Measurements from ENCODE around the gene RBFOX1.

The RBFOX1 gene

DNA sequence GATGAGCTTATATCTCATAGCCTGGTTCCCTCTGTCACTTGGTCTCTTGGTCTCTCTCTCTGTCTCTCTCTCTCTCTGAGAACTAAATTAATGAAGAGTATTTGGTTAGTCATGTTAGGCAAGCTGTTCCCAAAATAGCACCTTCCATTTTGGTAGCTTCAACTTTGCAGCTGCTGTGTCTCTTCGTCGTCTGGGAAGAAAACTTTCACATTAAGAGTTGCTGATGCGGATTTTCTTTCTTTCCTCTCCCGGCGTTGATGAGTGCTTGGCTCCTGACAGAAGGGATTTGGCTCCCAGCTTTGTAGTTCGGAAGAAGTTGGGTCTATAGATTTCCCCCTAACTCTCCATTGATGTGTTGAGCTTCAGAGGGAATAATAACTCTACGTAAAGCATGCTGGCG is at the start of gene RBFOX1:
Gene RBFOX1, plus strand, starts transcription at position 235 of the 400 bp plus-strand sequence.
- no peak for DNase-seq

DNA sequence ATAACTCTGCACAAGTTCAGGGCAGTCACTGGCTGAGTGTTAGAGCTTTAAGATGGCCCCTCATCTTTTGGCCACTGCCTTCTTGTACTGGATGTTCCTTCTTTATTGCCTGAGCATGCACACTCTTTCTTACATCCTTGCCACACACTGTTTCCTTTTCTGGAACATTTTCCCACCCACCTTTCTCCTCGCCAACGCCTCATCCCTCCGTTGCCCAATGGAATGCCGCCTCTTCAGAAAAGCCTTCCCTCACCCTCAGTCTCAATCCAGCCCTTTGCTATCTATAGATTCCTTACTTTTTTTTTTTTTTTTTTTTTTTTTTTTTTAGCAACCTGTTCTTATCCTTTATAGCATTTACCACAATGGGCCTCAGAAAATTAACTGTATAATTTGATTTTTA is 47.9 kb upstream of the RBFOX1 start:
- DNase-seq, result no peak

DNA sequence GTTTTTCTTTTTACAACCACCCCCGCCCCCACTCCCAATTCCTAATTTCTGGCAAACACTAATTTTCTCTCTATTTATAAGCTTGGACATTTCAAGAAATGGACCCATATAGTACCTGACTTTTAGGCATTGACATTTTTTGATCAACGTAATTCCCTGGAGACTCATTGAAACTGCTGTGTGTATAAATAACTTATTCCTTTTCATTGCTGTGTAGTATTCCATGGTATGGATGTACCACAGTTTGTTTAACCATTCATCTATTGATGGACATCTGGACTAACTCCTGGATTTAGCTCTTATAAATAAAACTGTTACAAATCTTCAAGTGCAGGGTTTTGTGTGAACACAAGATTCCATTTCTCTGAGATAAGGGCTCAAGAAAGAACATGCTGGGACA is 47.1 kb upstream of the RBFOX1 start:
- DNase-seq, result no peak

DNA sequence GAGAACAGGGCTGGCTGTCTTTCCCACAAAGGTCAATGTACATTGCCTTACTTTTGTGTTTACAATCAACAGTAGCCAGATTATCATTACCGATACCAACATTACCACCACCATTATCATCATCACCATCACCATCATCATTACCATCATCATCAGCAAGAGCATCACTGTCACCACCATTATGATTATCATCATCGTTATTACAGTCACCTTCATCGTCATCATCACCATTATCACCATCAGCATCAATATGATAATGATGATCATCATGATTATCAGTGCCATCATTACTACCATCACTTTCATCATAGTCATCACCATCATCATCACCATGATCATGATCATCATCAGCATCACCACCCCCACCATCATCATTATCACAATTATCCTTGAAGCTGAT is 43.3 kb upstream of the RBFOX1 start:
- DNase-seq, result no peak

DNA sequence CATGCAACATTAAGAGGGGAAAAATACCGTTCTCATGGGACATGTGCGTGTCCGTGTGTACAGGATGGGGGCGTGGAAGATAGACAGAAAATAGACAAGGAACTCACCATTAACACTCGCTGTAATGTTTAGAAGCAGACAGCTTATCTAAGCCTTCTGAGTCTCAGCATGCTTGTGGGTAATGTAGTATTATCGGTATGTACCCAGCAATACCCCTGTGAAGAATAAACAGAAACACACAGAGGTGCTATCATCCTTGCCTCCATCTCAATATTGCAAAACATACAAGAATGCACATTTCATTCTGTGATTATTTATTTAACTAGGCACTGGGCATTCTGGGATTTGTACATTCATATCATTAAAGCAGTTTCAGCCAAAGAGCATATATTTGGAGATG is 42.0 kb upstream of the RBFOX1 start:
- no peak for DNase-seq

DNA sequence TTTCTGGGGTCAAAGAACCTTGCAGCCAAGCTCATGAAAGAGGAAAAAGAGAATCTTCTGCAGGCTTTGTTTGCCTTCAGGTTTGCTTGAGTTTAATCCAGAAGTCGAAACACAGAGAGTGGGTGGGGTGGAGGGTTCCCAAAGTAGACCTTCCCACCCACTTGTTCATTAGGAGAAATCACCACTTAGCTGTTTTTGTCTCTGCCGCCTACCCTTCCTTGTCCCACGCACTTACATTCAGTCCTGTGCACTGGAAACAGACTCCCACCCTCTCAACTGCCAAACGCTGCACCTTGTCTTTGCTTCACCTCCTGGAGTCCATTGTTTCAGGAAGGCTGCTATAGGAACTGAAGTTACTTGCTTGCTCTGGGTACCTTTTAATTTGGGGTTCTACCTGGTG is 38.6 kb upstream of the RBFOX1 start:
- no peak for DNase-seq

DNA sequence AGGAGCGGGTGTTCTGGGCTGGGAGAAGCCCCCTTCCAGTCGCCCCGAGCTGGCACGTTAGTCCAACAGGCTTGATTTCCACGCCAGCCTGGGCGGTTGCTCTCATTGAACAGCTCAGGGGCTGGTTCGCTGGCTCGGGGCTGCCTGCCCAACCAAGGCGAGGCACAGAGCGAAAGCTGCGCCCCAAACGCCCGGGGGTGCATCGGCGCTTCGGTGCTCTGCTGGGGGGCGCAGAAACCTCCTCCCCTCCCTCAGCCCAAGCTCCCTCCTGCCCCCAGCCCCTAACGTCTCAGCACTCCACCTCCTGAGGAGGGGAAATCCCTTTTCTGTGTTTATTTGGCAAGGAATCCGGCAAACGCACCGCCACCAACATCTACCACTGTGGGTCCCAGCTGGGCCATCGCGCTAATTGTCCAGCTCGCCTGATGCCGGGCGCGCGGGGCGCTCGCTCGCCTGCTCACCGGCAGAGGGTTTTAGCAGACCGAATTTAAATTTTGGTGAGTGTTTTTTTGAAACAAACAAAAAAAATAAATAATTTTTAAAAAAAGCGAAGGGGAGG is 29.5 kb upstream of the RBFOX1 start:
- DNase-seq, result no peak

DNA sequence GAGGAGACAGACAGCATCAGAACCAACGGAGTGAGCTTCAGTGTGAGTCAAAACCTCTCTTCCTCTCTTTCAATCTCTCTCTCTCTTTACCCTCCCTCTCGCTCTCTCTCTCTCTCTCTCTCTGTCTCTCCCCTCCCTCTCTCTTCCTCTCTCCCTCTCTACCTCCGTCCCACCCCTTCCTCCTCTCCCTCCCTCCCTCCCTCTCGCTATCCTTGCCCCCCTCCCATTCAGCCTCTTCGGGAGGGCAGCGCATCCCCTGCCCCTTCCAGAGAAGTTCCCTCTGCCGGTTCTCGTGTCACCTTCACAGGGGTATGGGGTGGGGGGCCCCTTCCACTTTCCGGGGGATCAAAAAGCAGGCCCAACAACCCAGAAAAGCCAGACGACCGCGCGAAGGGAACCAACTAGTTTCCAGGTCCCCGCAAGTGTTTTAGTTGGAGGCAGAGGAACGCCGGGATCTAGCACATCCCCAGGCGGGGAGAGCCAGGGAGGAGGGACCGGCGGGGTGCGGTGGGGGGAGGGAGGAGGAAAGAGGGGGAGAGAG is 28.9 kb upstream of the RBFOX1 start:
- DNase-seq, result no peak

DNA sequence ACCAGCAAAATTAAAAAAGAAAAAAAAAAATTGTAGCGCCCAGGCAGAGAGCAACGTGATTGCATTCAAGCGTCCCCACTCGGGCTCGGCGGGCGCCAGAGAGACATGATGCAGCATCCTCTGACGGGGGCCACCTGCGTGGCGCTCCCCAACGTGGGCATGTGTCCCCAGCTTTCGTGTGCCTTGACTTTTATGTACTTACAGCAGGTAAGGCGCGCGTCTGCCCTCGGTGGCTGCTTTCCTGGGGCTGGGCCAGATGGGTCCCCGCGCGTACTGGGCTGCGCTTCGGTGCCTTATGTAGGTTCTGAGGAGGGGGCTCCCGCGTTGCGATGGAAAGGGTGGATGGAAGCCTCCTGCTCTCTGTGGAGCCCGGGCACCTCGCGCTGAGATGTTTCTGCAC is 28.4 kb upstream of the RBFOX1 start:
- DNase-seq, result no peak

DNA sequence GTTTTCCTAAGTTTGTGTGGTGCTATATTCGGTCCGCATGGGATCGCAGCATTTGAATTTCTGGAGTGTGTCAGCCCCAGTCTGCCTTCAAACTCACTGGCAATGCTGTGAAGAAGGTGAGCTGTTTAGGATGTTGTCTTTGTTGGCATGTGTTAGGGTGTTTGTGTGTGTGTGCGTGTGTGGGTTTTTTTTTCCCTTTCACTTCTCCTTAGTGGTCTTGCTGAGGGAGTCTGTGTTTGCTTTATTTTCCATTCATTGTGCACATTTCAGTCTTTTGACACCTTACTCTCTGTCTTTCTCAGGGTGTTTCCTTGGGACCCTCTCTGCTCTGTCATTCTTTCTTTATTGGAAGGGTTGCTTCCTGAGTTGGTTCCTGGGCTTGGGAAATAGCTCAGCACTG is 27.7 kb upstream of the RBFOX1 start:
- DNase-seq, result no peak

DNA sequence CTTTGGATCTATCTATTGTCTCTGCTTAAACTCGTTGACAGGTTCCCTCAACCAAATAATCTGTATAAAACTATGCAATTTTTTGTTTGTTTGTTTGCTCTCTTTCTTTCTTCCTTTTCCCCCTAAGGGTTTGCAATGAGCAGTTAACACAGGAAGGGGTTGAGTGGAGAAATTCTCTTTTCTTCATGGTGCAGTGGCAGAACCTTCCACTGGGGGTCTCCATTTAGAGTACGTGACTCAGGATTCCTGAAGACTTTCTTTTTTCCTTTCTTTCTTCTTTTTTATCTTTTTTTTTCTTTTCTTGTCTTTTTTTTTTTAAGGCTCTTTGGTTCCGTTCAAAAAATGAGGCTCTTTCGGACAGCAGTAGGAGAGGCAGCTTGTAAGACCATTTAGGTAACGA is 19.5 kb upstream of the RBFOX1 start:
- no peak for DNase-seq

DNA sequence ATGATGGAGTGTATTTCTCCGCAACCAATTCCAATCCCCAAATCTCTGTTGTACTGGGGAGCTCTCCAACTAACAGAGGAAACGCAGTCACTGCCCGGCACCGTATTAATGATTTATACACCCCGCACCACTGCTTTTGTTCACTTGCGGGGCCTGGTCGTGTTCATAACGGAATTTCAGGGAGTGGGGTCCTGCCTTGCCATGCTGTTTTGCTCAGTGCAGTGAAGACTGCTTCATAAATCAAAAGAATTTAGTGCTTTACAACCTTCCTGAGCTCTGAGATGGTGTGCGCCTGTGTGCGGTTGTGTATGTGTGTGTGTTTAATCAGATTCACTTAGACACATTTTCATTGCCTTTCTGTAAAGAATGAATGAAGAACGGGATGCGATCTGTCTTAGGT is 18.5 kb upstream of the RBFOX1 start:
- no peak for DNase-seq

DNA sequence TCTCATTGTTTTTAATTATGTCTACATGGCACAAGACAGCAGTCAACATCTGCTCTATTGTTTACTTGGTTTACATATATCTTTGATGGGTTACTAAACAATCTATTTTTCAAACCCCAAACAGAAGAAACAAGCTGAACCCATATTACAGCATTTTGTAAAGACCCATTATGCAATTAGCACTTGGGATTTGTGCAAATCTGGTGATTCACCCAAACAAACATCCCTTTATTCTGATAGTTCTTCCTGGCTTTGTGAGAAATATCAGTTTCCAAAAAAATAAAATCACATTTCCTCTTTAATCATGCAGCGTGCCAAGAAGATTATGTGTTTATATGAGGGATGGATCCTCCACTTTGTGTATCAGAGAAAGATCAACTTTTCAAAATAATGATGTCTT is 16.8 kb upstream of the RBFOX1 start:
- DNase-seq, result no peak

DNA sequence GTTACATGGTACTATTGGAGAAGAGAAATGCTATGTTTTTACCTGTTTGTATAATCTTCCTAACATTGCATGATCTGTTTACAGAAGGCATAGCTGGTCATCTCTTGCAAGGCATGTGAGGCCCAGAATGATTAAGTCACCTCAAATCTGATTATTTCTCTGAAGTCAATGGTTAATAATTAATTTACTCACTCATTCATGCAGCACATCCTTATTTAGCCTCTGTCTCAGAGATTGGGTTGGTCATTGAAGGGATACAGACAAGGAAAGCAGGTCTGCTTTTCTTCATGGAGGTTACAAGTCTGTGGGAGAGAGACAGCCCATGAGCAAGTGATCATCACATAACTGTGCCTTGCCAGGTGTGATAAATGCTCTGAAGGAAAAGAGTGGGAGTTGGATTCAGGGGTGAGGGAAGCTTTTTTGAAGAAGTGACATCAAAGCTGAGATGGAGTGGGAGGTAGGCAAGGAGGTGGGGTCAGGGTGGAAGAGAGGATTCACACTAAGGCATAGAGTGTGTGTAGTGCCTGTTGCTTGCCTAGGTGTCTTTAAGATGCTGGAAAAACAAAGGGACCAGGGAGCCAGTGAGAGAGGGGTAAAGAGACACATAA is 16.3 kb upstream of the RBFOX1 start:
- DNase-seq, result no peak

DNA sequence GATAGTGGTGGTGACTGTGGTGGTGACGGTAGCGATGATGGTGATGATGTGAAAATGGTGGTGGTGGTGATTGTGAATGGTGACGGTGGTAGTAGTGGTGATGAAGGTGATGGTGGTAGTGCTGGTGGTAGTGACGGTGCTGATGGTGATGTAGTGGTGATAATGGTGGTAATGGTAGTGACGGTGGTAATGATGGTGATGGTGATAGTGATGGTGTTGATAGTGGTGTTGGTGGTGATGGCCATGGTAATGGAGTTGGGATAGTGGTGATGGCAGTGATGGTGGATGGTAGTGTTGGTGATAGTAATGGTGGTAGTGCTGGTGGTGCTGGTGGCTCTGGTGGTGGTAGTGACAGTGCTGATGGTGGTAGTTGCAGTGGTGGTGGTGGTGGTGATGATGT is 14.7 kb upstream of the RBFOX1 start:
- DNase-seq, result no peak

DNA sequence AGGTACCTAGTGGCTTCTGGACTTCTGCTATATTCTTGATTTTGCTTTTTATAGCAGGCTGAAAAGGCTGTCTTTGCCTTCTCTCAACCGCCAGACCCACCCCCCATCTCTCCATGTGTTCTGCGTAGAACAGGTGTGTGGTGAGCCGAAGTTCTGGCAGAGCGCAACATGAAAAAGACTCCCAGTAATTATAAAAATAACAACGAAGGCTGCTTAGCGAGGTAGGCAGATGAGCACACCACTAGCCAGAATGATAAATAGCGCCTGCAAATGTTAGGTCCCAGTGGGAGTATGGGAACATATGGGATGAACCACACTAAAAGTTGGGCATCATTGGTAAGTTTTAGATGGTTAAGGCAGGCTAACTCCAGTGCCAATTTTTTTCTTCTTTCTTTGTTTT is 14.0 kb upstream of the RBFOX1 start:
- no peak for DNase-seq

DNA sequence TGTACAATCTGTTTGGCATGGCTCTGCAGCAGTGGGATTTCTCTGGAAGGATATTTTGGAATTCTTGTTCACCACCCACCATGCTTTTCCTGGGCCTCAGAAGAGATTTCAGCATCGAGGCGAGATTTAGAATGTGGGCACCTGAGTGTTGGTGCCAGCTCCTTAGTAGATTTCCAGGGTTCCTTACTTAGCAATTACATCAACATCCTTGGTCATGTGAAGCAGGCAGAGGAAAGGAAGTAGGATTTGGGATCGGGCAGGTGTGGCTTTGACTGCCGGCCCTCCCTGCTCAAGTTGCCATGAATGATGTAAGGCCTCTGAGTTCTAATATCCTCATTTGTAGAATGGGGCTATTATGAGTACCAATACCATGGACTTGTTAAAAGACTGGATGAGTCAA is 13.1 kb upstream of the RBFOX1 start:
- DNase-seq, result no peak

DNA sequence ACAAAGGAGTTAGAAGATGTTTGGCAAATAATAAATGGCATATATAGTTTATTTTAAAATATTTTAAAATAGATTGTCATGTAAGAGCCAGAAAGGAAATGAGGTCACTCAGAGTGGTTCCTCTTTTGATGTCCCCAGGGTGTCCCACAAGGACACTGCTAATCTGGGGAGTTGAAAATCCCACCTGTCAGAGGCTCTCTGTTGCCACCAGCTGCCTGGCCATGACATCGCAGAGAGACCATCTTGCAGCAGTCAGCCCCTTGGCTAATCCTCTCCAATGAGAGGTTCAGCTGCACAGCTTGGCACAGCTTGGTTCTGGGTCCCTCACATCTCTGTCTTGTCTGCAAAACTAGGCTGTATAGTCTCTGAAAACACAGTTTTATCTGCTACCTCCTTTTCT is 11.0 kb upstream of the RBFOX1 start:
- DNase-seq, result peak; percentile 46

DNA sequence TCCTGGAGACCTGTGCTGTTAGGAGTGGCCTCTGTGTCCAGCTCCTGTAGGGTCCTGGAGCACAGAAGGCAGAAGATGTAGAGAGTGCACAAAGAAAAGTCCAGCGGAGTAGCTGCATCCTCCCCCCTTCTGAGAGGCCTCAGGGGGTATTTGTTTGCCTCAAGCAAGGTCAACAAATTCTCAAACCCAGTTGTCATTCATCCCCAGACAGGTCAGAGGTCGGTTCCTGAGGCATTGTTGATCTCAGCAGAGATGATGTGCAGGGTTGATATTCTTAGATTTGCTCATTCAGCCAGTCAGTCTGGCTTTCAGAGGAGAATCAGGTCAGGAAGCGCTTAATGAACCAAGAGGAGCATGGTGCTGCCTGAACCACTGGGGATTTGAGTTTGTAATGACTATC is 8.3 kb upstream of the RBFOX1 start:
- DNase-seq, result no peak

DNA sequence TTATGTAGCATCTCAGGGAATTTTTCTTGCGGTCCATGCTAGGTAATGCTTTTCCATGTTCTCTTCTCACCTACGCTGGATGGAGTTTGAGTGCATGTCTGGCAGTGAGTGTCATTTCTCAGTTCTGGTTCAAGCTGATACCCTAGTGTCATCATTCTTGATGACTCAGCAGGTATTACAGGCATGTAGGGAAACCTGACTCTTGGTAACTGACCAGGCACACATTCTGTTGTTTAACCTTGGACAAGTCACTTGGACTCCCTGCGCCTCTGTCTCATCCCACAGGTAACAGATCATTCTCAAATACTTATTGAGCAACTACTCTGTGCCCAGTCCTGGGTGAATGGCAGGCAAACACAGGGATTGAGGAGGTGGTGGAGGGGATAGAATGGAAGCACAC is 6.8 kb upstream of the RBFOX1 start:
- no peak for DNase-seq

DNA sequence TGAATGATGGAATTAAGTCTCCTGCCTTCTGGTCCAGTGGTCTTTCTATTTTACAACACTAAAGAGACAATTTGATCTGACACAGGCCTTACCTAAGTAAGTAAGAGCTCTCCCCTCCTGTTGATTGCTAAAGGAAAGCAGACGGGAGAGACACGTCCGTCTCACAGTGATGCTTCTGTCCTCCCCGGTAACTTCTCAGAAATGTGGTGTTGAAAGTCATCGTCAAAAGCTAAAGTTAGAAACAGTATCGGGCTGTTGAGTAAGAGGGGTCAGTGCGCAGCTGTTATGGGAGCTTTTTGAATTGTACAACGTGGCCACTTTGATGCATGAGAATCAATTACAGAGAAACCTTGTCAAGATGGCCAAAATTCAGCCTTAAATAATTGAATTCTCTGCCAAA is 1.9 kb upstream of the RBFOX1 start:
- DNase-seq, result no peak

DNA sequence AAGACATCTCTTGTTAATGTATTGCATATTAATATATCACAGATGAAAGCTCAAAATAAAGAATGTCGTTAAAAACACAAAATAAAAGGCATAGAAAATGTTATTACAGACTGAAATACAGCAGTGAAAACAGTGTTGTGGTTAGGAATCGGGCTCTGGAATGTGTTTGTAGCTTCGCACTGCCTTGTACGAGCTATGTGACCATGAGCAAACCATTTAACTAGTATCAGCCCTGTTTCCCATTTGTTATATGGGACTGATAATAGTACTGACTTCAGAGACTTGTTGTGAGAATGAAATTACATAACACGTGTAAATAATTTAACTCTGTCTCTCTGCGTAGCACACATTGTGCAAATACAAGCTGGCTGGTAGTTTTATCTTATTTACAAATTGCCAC is 648 bp upstream of the RBFOX1 start:
- DNase-seq, result no peak

DNA sequence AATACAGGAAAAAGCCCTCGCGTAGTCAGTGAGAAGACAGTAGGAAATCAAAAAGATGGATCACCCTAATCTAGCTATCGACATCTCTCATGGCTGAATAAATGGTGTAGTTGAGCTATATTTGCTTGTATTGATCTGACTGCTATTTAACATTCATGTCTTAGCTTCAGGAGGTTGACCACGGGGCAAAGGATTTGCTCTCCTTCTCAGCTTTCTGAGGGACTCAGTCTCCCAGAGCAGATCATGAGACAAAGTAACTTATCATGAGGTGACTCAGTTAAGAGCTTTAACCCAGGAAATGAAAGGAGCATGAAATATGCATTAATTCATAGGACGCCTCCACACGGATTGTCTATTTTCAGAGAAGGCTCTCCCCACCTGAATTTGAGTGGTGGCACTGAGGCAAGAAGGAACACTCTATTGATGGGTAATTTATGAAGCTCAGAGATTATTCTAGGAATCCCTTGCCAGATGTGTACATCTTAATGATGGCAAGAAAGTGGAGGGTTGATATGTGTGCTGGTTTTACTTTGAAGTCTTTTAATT is 608 bp downstream of the RBFOX1 start:
- DNase-seq, result no peak

DNA sequence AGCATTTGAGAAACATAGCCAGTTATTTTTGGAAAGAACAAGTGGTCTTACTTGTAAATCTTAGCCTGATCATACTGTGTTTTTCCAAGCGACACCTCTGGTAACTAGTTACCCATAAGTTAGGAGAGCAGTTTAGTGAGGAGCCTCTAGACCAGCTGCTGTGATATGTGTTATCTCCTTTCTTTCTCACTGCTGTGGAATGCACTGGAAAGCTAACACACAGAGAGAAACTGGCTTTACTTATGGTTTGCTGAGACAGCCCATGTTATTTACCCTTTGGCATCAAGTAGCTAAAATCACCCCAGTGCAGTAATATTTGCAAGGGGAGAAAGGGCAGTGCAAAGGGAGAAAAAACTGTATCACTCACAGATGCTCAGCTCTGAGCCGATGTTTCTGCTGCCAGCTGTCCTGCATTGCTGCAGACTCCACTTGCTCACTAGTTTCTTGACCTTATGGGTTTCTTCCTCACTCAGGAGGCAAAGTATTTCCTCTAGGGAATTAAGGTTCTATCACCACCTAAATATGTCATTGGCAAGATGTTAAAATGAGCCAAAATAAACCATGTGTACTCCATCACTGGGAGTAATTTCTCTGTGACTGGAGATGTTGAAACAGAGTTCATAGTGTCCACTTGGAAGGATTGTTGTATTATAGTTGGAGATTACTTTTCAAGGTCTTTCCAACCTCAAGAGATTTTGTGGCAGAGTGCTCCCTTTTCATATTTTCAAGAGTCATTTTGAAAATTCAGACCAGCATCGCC is 2.3 kb downstream of the RBFOX1 start:
- DNase-seq, result no peak

Data from femur (tissue), 1 donor.